K562 (cell line): ENCODE data around the gene BET1L. TPM values are rescaled to one million over a fixed set of nuclear protein-coding genes. Genes with fewer than 3 reads are reported as not detected.

ENCODE experiments used
- ATF3 ChIP-seq, 2 experiments: fragments of 450-650 bp in 1 of 2; sonication (generic) in 1 of 2; formaldehyde crosslinking in 1 of 2; IDR thresholded peaks in 1 of 2; conservative IDR thresholded peaks in 1 of 2; 2 replicates each; pipeline versions ENCODE4 v1.6.1 to v1.8.1; 2016 to 2023; ENCODE audit warnings: mild to moderate bottlenecking in 2 of 2, moderate library complexity in 2 of 2, inconsistent platforms in 1 of 2, missing genetic modification reagents in 1 of 2
- DPF2 ChIP-seq: fragments of 450-650 bp; IDR thresholded peaks from 2 replicates; pipeline ENCODE4 v1.6.1; 2016
- ELF2 ChIP-seq: fragments of 250-450 bp; sonication (Bioruptor Pico); IDR thresholded peaks from 2 replicates; pipeline ENCODE4 v1.5.0; 2021; ENCODE audit warnings: mild to moderate bottlenecking
- ETV6 ChIP-seq, 3 experiments: fragments of 150-350 bp in 1 of 3; sonication (generic) in 1 of 3; formaldehyde crosslinking in 1 of 3; IDR thresholded peaks; 2 replicates each; pipeline versions ENCODE4 v1.6.1 to v1.8.0; 2014 to 2022; ENCODE audit warnings: borderline replicate concordance in 2 of 3, low read depth in 2 of 3, antibody characterized with exemption in 1 of 3, low read length in 1 of 3, mild to moderate bottlenecking in 1 of 3, missing genetic modification reagents in 1 of 3
- HNRNPLL ChIP-seq: fragments of 200-400 bp; formaldehyde crosslinking; IDR thresholded peaks from 2 replicates; pipeline ENCODE4 v1.6.1; 2017; ENCODE audit warnings: low read length, low read depth, mild to moderate bottlenecking; ENCODE audit not compliant: poor library complexity, severe bottlenecking
- ILF3 ChIP-seq: fragments of 450-650 bp; IDR thresholded peaks from 2 replicates; pipeline ENCODE4 v1.6.1; 2018; ENCODE audit warnings: antibody characterized with exemption, mild to moderate bottlenecking, moderate library complexity, borderline replicate concordance
- MCM7 ChIP-seq, 2 experiments: fragments of 450-650 bp; IDR thresholded peaks; 2 replicates each; pipeline ENCODE4 v1.6.1; 2016 to 2018
- NBN ChIP-seq: fragments of 450-650 bp; IDR thresholded peaks from 2 replicates; pipeline ENCODE4 v1.6.1; 2016; ENCODE audit warnings: low read depth, mild to moderate bottlenecking
- NFRKB ChIP-seq: fragments of 450-650 bp; IDR thresholded peaks from 2 replicates; pipeline ENCODE4 v1.6.1; 2016; ENCODE audit warnings: low read depth
- NR2C2 ChIP-seq, 2 experiments: fragments of 200-800 bp in 1 of 2; sonication (Bioruptor generic) in 1 of 2; sonication (generic) in 1 of 2; formaldehyde crosslinking in 1 of 2; IDR thresholded peaks; 2 replicates each; pipeline versions ENCODE4 v1.6.1 to v1.8.0; 2016 to 2022; ENCODE audit warnings: mild to moderate bottlenecking in 1 of 2, missing compliant biosample characterization in 1 of 2, missing genetic modification characterization in 1 of 2, missing genetic modification reagents in 1 of 2
- PTRF ChIP-seq: fragments of 450-650 bp; IDR thresholded peaks from 2 replicates; pipeline ENCODE4 v1.6.1; 2016; ENCODE audit warnings: mild to moderate bottlenecking, missing genetic modification characterization, missing compliant biosample characterization
- THAP7 ChIP-seq: fragments of 250-450 bp; sonication (Bioruptor Pico); IDR thresholded peaks from 2 replicates; pipeline ENCODE4 v1.5.0; 2021
- TOE1 ChIP-seq, 2 experiments: fragments of 450-650 bp in 1 of 2; sonication (generic) in 1 of 2; formaldehyde crosslinking in 1 of 2; IDR thresholded peaks; 2 replicates each; pipeline versions ENCODE4 v1.7.1 to v1.8.0; 2016 to 2022; ENCODE audit warnings: borderline replicate concordance in 2 of 2, mild to moderate bottlenecking in 2 of 2, antibody characterized with exemption in 1 of 2, inconsistent platforms in 1 of 2, low read depth in 1 of 2, missing genetic modification reagents in 1 of 2, moderate library complexity in 1 of 2
- ZFPM2 ChIP-seq: fragments of 250-450 bp; sonication (Bioruptor Pico); IDR thresholded peaks from 2 replicates; pipeline ENCODE4 v1.5.1; 2022; ENCODE audit warnings: mild to moderate bottlenecking
- polyA plus RNA-seq, 8 experiments: library from polyadenylated mRNA; depleted of rRNA in 4 of 8; stranded (reverse) in 5 of 8; unstranded in 3 of 8; fragments of >200 nt; fragmentation: Nextera tagmentation in 2 of 8; fragmentation: Illumina TruSeq in 1 of 8; extraction: Ambion mirVana in 2 of 8; extraction: Trizol in 1 of 8; gene quantifications; 2 replicates each; pipeline versions ENCODE4 v1.2.1 to v1.2.3, GENCODE V29; 2011 to 2014; ENCODE audit warnings: inconsistent platforms in 1 of 8, missing spikeins in 1 of 8
- total RNA-seq, 7 experiments: library from RNA; depleted of rRNA in 6 of 7; stranded (reverse); fragments of >200 nt in 6 of 7; fragmentation: Illumina TruSeq in 2 of 7; extraction: Trizol in 2 of 7; gene quantifications; 2 replicates each; pipeline versions ENCODE4 v1.2.1 to v1.2.3, GENCODE V29; 2011 to 2021; ENCODE audit warnings: low replicate concordance in 1 of 7
- TF ChIP-seq, protein P1 (sequence below), 2 experiments: fragments of 450-650 bp; formaldehyde crosslinking in 1 of 2; IDR thresholded peaks; 2 replicates each; pipeline versions ENCODE4 v1.4.0 to v1.6.1; 2014 to 2020; ENCODE audit warnings: mild to moderate bottlenecking in 2 of 2, borderline replicate concordance in 1 of 2, low read depth in 1 of 2

The BET1L gene
- total and polyA plus RNA-seq, 9 of the 15 experiments (the other 6 are each of a cell fraction or from before 2014, with no cell fraction given), result 9.9 to 69.1 (median 19.9) TPM

GRCh38 chr11:235997-236773 lies 29.0 kb upstream of the BET1L start, which contains the start of gene SIRT3 (continued):
- TF ChIP-seq, protein P1, sequence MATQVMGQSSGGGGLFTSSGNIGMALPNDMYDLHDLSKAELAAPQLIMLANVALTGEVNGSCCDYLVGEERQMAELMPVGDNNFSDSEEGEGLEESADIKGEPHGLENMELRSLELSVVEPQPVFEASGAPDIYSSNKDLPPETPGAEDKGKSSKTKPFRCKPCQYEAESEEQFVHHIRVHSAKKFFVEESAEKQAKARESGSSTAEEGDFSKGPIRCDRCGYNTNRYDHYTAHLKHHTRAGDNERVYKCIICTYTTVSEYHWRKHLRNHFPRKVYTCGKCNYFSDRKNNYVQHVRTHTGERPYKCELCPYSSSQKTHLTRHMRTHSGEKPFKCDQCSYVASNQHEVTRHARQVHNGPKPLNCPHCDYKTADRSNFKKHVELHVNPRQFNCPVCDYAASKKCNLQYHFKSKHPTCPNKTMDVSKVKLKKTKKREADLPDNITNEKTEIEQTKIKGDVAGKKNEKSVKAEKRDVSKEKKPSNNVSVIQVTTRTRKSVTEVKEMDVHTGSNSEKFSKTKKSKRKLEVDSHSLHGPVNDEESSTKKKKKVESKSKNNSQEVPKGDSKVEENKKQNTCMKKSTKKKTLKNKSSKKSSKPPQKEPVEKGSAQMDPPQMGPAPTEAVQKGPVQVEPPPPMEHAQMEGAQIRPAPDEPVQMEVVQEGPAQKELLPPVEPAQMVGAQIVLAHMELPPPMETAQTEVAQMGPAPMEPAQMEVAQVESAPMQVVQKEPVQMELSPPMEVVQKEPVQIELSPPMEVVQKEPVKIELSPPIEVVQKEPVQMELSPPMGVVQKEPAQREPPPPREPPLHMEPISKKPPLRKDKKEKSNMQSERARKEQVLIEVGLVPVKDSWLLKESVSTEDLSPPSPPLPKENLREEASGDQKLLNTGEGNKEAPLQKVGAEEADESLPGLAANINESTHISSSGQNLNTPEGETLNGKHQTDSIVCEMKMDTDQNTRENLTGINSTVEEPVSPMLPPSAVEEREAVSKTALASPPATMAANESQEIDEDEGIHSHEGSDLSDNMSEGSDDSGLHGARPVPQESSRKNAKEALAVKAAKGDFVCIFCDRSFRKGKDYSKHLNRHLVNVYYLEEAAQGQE (IDR thresholded peaks at IDR 0.05; ENCODE audit: borderline replicate concordance), result no peak; the same call in 1 of the 2 replicates
- TF ChIP-seq, protein P1 (CRISPR knock-in tag; IDR thresholded peaks at IDR 0.05; ENCODE audit: low read depth), result peak; percentile 47; the same call in 1 of the 2 replicates
- no peak for TF ChIP-seq ATF3 (IDR thresholded peaks at IDR 0.05)
- TF ChIP-seq ATF3 (CRISPR knock-in tag; conservative IDR thresholded peaks at IDR 0.05), result peak; percentile 62; the same call in 1 of the 2 replicates
- TF ChIP-seq DPF2, result peak; percentile 63
- TF ChIP-seq PTRF (tag), result no peak
- no peak for TF ChIP-seq ETV6 (IDR thresholded peaks at IDR 0.05; ENCODE audit: borderline replicate concordance in 1 of 2, low read depth in 2 of 2, low read length in 1 of 2)
- no peak for TF ChIP-seq ETV6 (CRISPR knock-in tag; IDR thresholded peaks at IDR 0.05; ENCODE audit: borderline replicate concordance)
- TF ChIP-seq TOE1 (IDR thresholded peaks at IDR 0.05; ENCODE audit: borderline replicate concordance), result peak; percentile 54; the same call in 1 of the 2 replicates
- no peak for TF ChIP-seq TOE1 (CRISPR knock-in tag; IDR thresholded peaks at IDR 0.05; ENCODE audit: borderline replicate concordance, low read depth)
- TF ChIP-seq ILF3, result no peak
- TF ChIP-seq ZFPM2, result 0 out of 2 replicates have a peak, but pooled peaks have one; percentile 56
- peak; percentile 90; the same call in 1 of the 2 replicates for TF ChIP-seq NBN
- TF ChIP-seq ELF2 (CRISPR knock-in tag), result peak; percentile 45; the same call in 1 of the 2 replicates
- TF ChIP-seq NFRKB, result peak; percentile 47; the same call in 1 of the 2 replicates
- TF ChIP-seq NR2C2 (CRISPR knock-in tag; IDR thresholded peaks at IDR 0.05), result no peak
- TF ChIP-seq NR2C2 (tag; IDR thresholded peaks at IDR 0.05), result peak; percentile 95
- TF ChIP-seq HNRNPLL, result no peak
- no peak for TF ChIP-seq THAP7 (CRISPR knock-in tag)
- no peak for TF ChIP-seq MCM7 (IDR thresholded peaks at IDR 0.05)
